IPS-15b (cell line): ENCODE results near the gene CLDN10.

Experiments used
- H3K27me3 ChIP-seq: one replicate; pipeline ENCODE4 v1.6.1; 2013; ENCODE audit warnings: low read length; ENCODE audit not compliant: control insufficient read depth, insufficient read depth
- H3K36me3 ChIP-seq: one replicate; pipeline ENCODE4 v1.6.1; 2013; ENCODE audit warnings: low read length; ENCODE audit not compliant: control insufficient read depth, insufficient read depth
- H3K4me1 ChIP-seq: one replicate; pipeline ENCODE4 v1.6.1; 2013; ENCODE audit warnings: mild to moderate bottlenecking, low read length; ENCODE audit not compliant: control insufficient read depth, insufficient read depth
- H3K4me3 ChIP-seq: one replicate; pipeline ENCODE4 v1.5.1; 2013; ENCODE audit warnings: low read depth, low read length
- H3K9ac ChIP-seq: one replicate; pipeline ENCODE4 v1.6.1; 2013; ENCODE audit warnings: low read depth, mild to moderate bottlenecking, low read length
- H3K9me3 ChIP-seq: one replicate; pipeline ENCODE4 v1.6.1; 2013; ENCODE audit warnings: mild to moderate bottlenecking, low read length; ENCODE audit not compliant: control insufficient read depth, insufficient read depth

Gene CLDN10

GRCh38 chr13:95604556-95604915 lies 52.0 kb downstream of the CLDN10 start:
- Histone ChIP-seq H3K4me1 (peaks cover 4% of the 10 kb centered on the region), H3K36me3 (no peaks in the 10 kb centered on the region), H3K9ac (no peak overlapping the region), H3K4me3 (no peak overlapping the region), H3K27me3 (no peaks in the 10 kb centered on the region), H3K9me3 (no peaks in the 10 kb centered on the region)

GRCh38 chr13:95605448-95606125 lies 53.1 kb downstream of the CLDN10 start:
- H3K27me3 ChIP-seq, result no peaks in the 10 kb centered on the region
- no peaks in the 10 kb centered on the region for H3K9me3 ChIP-seq
- H3K36me3 ChIP-seq, result no peaks in the 10 kb centered on the region
- H3K4me3 ChIP-seq, result no peak overlapping the region
- H3K9ac ChIP-seq, result no peak overlapping the region
- peaks cover 4% of the 10 kb centered on the region for H3K4me1 ChIP-seq

- H3K9ac ChIP-seq, result no peak overlapping the region
- H3K4me1 ChIP-seq, result peaks cover 4% of the 10 kb centered on the region
- H3K36me3 ChIP-seq, result no peaks in the 10 kb centered on the region
- no peaks in the 10 kb centered on the region for H3K27me3 ChIP-seq
- H3K9me3 ChIP-seq, result no peaks in the 10 kb centered on the region
- H3K4me3 ChIP-seq, result no peak overlapping the region
These were observed 54.8 kb downstream of the CLDN10 start for GRCh38 chr13:95607366-95607765.

GRCh38 chr13:95608640-95609323 lies 56.3 kb downstream of the CLDN10 start:
- H3K4me3 ChIP-seq, result no peak overlapping the region
- H3K9ac ChIP-seq, result no peak overlapping the region

GRCh38 chr13:95614641-95615245 lies 62.2 kb downstream of the CLDN10 start:
- Histone ChIP-seq H3K4me3 (no peak overlapping the region), H3K27me3 (no peaks in the 10 kb centered on the region), H3K36me3 (peaks cover 6% of the 10 kb centered on the region), H3K4me1 (no peaks in the 10 kb centered on the region), H3K9ac (no peak overlapping the region), H3K9me3 (no peaks in the 10 kb centered on the region)

More at GRCh38 chr13:95608640-95609323, 56.3 kb downstream of the CLDN10 start:
- Histone ChIP-seq H3K27me3 (no peaks in the 10 kb centered on the region), H3K9me3 (no peaks in the 10 kb centered on the region), H3K36me3 (no peaks in the 10 kb centered on the region), H3K4me1 (peaks cover 4% of the 10 kb centered on the region)

GRCh38 chr13:95615539-95615938 lies 63.0 kb downstream of the CLDN10 start:
- no peak overlapping the region for H3K4me3 ChIP-seq
- no peaks in the 10 kb centered on the region for H3K27me3 ChIP-seq
- no peak overlapping the region for H3K9ac ChIP-seq
- no peaks in the 10 kb centered on the region for H3K4me1 ChIP-seq
- H3K9me3 ChIP-seq, result no peaks in the 10 kb centered on the region
- peaks cover 6% of the 10 kb centered on the region for H3K36me3 ChIP-seq

GRCh38 chr13:95620030-95620824 lies 67.7 kb downstream of the CLDN10 start:
- no peak overlapping the region for H3K4me3 ChIP-seq
- H3K27me3 ChIP-seq, result no peaks in the 10 kb centered on the region
- no peaks in the 10 kb centered on the region for H3K4me1 ChIP-seq
- no peak overlapping the region for H3K9ac ChIP-seq
- H3K9me3 ChIP-seq, result no peaks in the 10 kb centered on the region
- peaks cover 9% of the 10 kb centered on the region for H3K36me3 ChIP-seq

GRCh38 chr13:95620825-95621498 lies 68.4 kb downstream of the CLDN10 start:
- H3K4me1 ChIP-seq, result no peaks in the 10 kb centered on the region
- peaks cover 9% of the 10 kb centered on the region for H3K36me3 ChIP-seq
- no peak overlapping the region for H3K9ac ChIP-seq
- no peak overlapping the region for H3K4me3 ChIP-seq
- H3K27me3 ChIP-seq, result no peaks in the 10 kb centered on the region
- no peaks in the 10 kb centered on the region for H3K9me3 ChIP-seq

GRCh38 chr13:95623141-95623540 lies 70.6 kb downstream of the CLDN10 start:
- no peaks in the 10 kb centered on the region for H3K27me3 ChIP-seq
- no peaks in the 10 kb centered on the region for H3K4me1 ChIP-seq
- H3K9ac ChIP-seq, result no peak overlapping the region
- H3K36me3 ChIP-seq, result peaks cover 9% of the 10 kb centered on the region
- no peaks in the 10 kb centered on the region for H3K9me3 ChIP-seq
- H3K4me3 ChIP-seq, result no peak overlapping the region

- H3K27me3 ChIP-seq, result no peaks in the 10 kb centered on the region
- H3K4me1 ChIP-seq, result no peaks in the 10 kb centered on the region
- peaks cover 5% of the 10 kb centered on the region for H3K36me3 ChIP-seq
These were observed 71.5 kb downstream of the CLDN10 start for GRCh38 chr13:95624020-95624419.

GRCh38 chr13:95626768-95627167 lies 74.2 kb downstream of the CLDN10 start:
- Histone ChIP-seq H3K4me3 (no peak overlapping the region), H3K9me3 (no peaks in the 10 kb centered on the region), H3K36me3 (peaks cover 2% of the 10 kb centered on the region), H3K27me3 (no peaks in the 10 kb centered on the region), H3K9ac (no peak overlapping the region), H3K4me1 (no peaks in the 10 kb centered on the region)

More at GRCh38 chr13:95624020-95624419, 71.5 kb downstream of the CLDN10 start:
- no peak overlapping the region for H3K9ac ChIP-seq
- H3K9me3 ChIP-seq, result no peaks in the 10 kb centered on the region
- H3K4me3 ChIP-seq, result no peak overlapping the region
